Ascending aorta (tissue), 2 donors: ENCODE measurements around the gene CDK11A. TPM values are rescaled to one million over a fixed set of nuclear protein-coding genes. Genes with fewer than 3 reads are reported as not detected.
"Not testable (repeated sequence)": the region's sequence is repeated elsewhere in the genome, so short reads cannot be mapped to it uniquely, and the experiment has no call there.

Source experiments
- DNase-seq, 2 donors: peaks; one replicate each; pipeline ENCODE4 v3.0.0-alpha.2; 2019; ENCODE audit warnings: low spot score in 2 of 2
- H3K27ac ChIP-seq, 2 donors: fragments of 200-600 bp; sonication (generic); one replicate each; pipeline ENCODE4 v1.5.1; 2016 to 2017; ENCODE audit warnings: mild to moderate bottlenecking in 1 of 2
- H3K27me3 ChIP-seq: fragments of 200-600 bp; sonication (generic); one replicate; pipeline ENCODE4 v1.5.1; 2017
- H3K36me3 ChIP-seq, 2 donors: fragments of 200-600 bp; sonication (generic); one replicate each; pipeline ENCODE4 v1.5.1; 2016
- H3K4me1 ChIP-seq, 2 donors: fragments of 200-600 bp; sonication (generic); one replicate each; pipeline ENCODE4 v1.5.1; 2016 to 2017; ENCODE audit warnings: mild to moderate bottlenecking in 1 of 2
- H3K4me3 ChIP-seq, 2 donors: fragments of 200-600 bp; sonication (generic); one replicate each; pipeline ENCODE4 v1.5.1; 2016 to 2017; ENCODE audit warnings: mild to moderate bottlenecking in 1 of 2
- H3K9me3 ChIP-seq, 2 donors: fragments of 200-600 bp; sonication (generic); one replicate each; pipeline ENCODE4 v1.5.1; 2016
- intact Hi-C: fragments of 100-400 bp; cut with DNase I; formaldehyde crosslinking; loops from one replicate; pipeline ENCODE4 v1.15.1; 2023
- total RNA-seq: library from RNA; depleted of rRNA; stranded (reverse); fragments of >200 nt; gene quantifications from one replicate; pipeline ENCODE4 v1.1.0, GENCODE V29; 2016
- TF ChIP-seq, protein P1 (sequence below), 3 experiments: fragments of 200-600 bp in 2 of 3; fragments of 450-650 bp in 1 of 3; sonication (generic) in 2 of 3; IDR thresholded peaks; one replicate each; pipeline ENCODE4 v1.5.1; 2016 to 2019; ENCODE audit warnings: antibody characterized with exemption in 3 of 3, mild to moderate bottlenecking in 1 of 3, moderate library complexity in 1 of 3

The CDK11A gene
- total RNA-seq, 1 donor from 2014 or later = 150 TPM

DNA sequence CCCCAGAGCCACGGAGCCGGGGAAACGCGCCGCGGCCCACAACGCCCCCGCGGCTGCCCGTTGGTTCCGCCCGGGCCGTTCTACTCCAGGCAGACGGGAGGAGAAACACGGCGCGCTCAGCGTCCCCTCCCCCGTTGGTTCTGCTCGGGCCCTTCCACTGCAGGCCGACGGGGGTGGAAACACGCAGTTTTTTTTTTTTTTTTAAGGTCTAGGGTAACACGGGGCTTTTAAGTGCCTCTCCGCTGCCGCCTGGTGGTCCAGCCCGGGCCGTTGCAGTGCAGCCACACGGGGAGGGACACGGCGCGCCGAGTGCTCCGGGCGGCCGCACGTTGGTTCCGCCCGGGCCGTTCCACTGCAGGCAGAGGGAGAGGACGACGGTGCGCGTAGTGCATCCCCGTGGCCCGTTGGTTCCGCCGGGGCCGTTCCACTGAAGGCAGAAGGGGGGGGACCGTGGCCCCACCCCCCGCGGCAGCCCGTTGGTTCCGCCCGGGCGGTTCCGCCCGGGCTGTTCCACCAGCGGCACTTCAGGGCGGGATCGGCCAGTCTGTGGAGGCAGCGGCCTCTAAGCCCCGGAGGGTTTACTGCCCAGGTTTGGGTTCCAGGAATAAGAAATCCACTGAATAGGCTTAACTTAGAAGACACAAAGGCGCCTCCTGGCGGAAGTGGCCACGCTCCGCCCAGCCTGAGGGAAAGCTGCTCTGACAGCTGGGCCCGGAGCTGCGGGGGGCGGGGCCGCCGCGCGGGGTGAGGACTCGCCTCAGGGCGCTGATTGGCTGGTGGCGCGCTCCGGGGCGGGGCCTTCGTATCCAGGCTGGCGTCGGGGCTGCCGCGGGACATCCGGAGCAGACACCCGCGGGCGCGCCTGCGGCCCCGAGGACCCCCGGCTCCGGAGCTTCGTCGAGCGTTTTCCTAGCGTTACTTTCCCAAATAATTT lies 31.2 kb downstream of the CDK11A start, which contains the start of gene SLC35E2B:
Gene SLC35E2B (minus strand): TSS at position 82 of the 934 bp plus-strand sequence. CDS start 16,096 bp downstream, outside the sequence.
- DNase-seq = peak; percentile 67 to 93
- not testable (repeated sequence) for H3K4me1 ChIP-seq, H3K27me3 ChIP-seq, H3K36me3 ChIP-seq, H3K9me3 ChIP-seq
- H3K27ac ChIP-seq = peak within 1 kb of the TSS; percentile 87 to 91
- TF ChIP-seq, protein P1, sequence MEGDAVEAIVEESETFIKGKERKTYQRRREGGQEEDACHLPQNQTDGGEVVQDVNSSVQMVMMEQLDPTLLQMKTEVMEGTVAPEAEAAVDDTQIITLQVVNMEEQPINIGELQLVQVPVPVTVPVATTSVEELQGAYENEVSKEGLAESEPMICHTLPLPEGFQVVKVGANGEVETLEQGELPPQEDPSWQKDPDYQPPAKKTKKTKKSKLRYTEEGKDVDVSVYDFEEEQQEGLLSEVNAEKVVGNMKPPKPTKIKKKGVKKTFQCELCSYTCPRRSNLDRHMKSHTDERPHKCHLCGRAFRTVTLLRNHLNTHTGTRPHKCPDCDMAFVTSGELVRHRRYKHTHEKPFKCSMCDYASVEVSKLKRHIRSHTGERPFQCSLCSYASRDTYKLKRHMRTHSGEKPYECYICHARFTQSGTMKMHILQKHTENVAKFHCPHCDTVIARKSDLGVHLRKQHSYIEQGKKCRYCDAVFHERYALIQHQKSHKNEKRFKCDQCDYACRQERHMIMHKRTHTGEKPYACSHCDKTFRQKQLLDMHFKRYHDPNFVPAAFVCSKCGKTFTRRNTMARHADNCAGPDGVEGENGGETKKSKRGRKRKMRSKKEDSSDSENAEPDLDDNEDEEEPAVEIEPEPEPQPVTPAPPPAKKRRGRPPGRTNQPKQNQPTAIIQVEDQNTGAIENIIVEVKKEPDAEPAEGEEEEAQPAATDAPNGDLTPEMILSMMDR (IDR thresholded peaks at IDR 0.05) = peak in 1 of 3 experiments; percentile 12
- intact Hi-C loops = loop anchor here (10.0 kb wide), 1 partner anchor 52 kb away; no protein-coding TSS in a partner anchor
- H3K4me3 ChIP-seq = peak within 1 kb of the TSS; percentile 59 to 65

DNA sequence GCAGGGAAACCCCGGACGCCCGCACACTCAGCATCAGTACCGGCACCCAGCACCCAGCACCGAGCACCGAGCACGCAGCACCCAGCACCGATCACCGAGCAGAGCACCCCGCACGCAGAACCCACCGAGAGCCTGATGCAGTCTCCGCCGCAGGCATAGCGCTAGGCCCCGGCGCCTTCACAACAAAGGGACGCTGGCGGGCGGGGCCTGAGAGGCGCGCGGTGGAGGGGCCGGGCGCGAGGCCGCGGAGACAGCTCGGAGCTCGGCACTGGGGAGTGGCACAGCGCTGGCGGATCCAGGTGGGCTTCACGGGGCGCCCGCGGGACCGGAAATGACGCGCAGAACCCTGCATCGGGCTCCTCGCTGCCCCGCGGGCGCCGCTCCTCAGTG lies 31.8 kb downstream of the CDK11A start:
- H3K4me1 ChIP-seq, H3K27me3 ChIP-seq, H3K36me3 ChIP-seq, H3K9me3 ChIP-seq: not testable (repeated sequence)
- H3K27ac ChIP-seq = peak overlapping the region; percentile 87 to 91
- DNase-seq = peak in 1 of 2 donors; percentile 51
- intact Hi-C loops = loop anchor here (10.0 kb wide), 1 partner anchor 52 kb away; no protein-coding TSS in a partner anchor
- peak overlapping the region; percentile 59 to 65 for H3K4me3 ChIP-seq

DNA sequence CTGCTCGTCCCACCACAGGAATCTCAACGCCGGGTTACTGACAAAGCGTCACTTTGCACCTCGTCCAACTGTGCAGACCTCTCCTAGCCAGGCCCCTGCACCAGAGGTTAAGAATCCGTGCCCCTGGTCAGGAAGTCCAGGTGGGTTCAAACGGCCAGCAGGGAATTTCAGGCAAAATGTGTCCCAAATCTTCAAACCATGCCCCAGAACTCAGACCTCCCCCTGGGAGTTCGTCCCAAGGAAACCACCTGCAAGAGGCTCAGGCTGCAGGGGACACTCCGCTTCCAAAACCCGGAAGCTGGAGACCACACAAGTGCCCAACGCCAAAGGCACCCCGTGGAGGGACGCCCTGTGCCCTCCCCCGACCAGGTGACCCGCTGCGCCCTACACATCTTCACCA lies 32.7 kb downstream of the CDK11A start:
- peaks cover 5 to 11% of the 10 kb centered on the region in 2 donors for H3K4me1 ChIP-seq
- intact Hi-C loops = loop anchor here (10.0 kb wide), 1 partner anchor 53 kb away; no protein-coding TSS in a partner anchor
- not testable (repeated sequence) for H3K27me3 ChIP-seq, H3K27ac ChIP-seq, H3K36me3 ChIP-seq, H3K9me3 ChIP-seq, DNase-seq
- H3K4me3 ChIP-seq = peak overlapping the region in 1 of 2 donors; percentile 47

DNA sequence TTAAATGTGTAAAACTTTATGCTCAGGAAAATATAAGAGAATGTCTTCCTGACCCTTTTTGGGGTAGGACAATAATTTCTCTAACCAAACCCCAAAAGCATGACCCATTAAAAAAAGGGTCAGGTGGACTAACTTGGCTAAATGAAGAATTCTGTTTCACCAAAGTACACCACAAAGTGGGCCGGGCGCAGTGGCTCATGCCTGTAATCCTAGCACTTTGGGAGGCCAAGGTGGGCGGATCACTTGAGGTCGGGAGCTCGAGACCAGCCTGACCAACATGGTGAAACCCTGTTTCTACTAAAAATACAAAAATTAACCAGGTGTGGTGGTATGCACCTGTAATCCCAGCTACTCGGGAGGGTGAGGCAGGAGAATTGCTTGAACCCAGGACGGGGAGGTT lies 34.6 kb downstream of the CDK11A start:
- intact Hi-C loops, DNase-seq, H3K27ac ChIP-seq, H3K36me3 ChIP-seq, H3K4me3 ChIP-seq, H3K27me3 ChIP-seq, H3K9me3 ChIP-seq: not testable (repeated sequence)
- H3K4me1 ChIP-seq = peaks cover 6 to 12% of the 10 kb centered on the region in 2 donors

DNA sequence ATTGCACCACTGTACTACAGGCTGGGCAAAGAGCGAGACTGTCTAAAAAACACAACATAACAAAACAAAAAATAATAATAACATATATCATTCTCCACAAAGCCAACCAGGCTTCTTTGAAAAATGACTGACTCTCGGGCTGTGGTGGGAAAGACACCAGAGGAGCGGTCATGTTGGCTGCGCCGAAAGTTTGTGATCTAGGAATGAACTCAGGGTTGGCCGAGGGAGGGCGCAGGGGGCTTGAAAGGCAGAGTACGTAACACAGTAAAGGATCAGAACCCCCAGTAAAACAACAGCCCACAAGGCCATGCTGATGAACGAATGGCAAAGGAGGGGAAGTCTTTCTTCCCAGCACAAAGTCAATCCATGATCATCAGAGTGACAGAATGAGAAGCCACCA lies 36.3 kb downstream of the CDK11A start:
- DNase-seq = no peak
- H3K36me3 ChIP-seq = no peaks in the 10 kb centered on the region
- no peak overlapping the region for H3K4me3 ChIP-seq
- H3K27ac ChIP-seq = no peak overlapping the region
- no peaks in the 10 kb centered on the region for H3K27me3 ChIP-seq
- intact Hi-C loops = loop anchor here (2.0 kb wide), 1 partner anchor 29 kb away; the partner anchor contains the start of gene CDK11B
- no peaks in the 10 kb centered on the region for H3K9me3 ChIP-seq
- TF ChIP-seq, protein P1 (IDR thresholded peaks at IDR 0.05) = no peak
- H3K4me1 ChIP-seq = peaks cover 6 to 9% of the 10 kb centered on the region in 2 donors

DNA sequence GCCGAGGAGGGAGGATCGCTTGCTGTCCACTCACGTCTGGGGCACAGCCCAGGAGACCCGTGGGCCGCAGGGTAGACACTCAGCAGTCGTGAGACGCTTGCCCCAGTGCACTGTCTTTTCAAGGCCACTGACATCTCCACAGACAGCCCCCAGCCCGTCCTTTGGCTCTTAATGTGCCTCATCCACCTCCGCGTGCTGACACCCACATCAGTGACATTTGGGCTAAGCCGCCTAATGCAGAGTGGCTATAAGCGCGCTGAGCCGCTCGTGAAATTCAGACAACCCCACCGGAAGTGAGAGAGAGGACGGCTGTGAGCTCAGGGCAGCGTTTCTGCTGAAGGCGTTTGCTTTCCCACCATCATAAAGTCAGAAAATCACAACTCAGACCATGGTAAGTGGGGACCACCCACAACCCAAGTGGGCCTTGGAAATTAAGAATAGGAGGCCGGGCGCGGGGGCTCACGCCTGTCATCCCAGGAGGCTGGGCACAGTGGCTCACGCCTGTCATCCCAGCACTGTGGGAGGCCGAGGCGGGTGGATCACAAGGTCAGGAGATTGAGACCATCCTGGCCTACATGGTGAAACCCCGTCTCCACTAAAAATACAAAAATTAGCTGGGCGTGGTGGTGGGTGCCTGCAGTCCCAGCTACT lies 40.0 kb downstream of the CDK11A start:
- H3K27me3 ChIP-seq = no peaks in the 10 kb centered on the region
- no peak for DNase-seq
- peak overlapping the region; percentile 12 to 14 for H3K27ac ChIP-seq
- intact Hi-C loops = no loop called here
- H3K4me1 ChIP-seq = peaks cover 6 to 9% of the 10 kb centered on the region in 2 donors
- no peaks in the 10 kb centered on the region for H3K9me3 ChIP-seq
- H3K36me3 ChIP-seq = no peaks in the 10 kb centered on the region
- H3K4me3 ChIP-seq = no peak overlapping the region
- TF ChIP-seq, protein P1 (IDR thresholded peaks at IDR 0.05) = no peak
